SJSA1 (cell line): ENCODE results near the gene OMP. TPM values are rescaled to one million over a fixed set of nuclear protein-coding genes. Genes with fewer than 3 reads are reported as not detected.

Source experiments
- DNase-seq, 2 experiments: peaks; one replicate each; pipeline ENCODE4 v3.0.0-alpha.2; 2015 to 2020; ENCODE audit warnings: low spot score in 2 of 2, low read depth in 1 of 2
- H3K27ac ChIP-seq: fragments of 250-450 bp; sonication (Bioruptor Pico); 2 replicates; pipeline ENCODE4 v1.5.1; 2020; ENCODE audit warnings: mild to moderate bottlenecking, moderate library complexity
- H3K27me3 ChIP-seq: fragments of 250-450 bp; sonication (Bioruptor Pico); replicated peaks from 2 replicates; pipeline ENCODE4 v1.5.1; 2020; ENCODE audit warnings: mild to moderate bottlenecking, moderate library complexity
- H3K36me3 ChIP-seq: fragments of 250-450 bp; sonication (Bioruptor Pico); 2 replicates; pipeline ENCODE4 v1.5.1; 2020; ENCODE audit warnings: mild to moderate bottlenecking
- H3K4me1 ChIP-seq: fragments of 250-450 bp; sonication (Bioruptor Pico); replicated peaks from 2 replicates; pipeline ENCODE4 v1.6.1; 2021; ENCODE audit warnings: mild to moderate bottlenecking
- H3K4me3 ChIP-seq: fragments of 250-450 bp; sonication (Bioruptor Pico); 2 replicates; pipeline ENCODE4 v1.5.1; 2020; ENCODE audit warnings: mild to moderate bottlenecking
- H3K9me3 ChIP-seq: fragments of 250-450 bp; sonication (Bioruptor Pico); replicated peaks from 2 replicates; pipeline ENCODE4 v1.5.1; 2020; ENCODE audit warnings: mild to moderate bottlenecking
- total RNA-seq: library from RNA; depleted of rRNA; stranded (reverse); fragments of >200 nt; shearing (Covaris generic); gene quantifications from 2 replicates; pipeline ENCODE4 v1.2.3, GENCODE V29; 2014

Gene OMP
- total RNA-seq, 1 experiment from 2014 or later, result not detected

GRCh38 chr11:77129842-77130756 lies 27.5 kb downstream of the OMP start:
- H3K27ac ChIP-seq, result no peak overlapping the region
- H3K27me3 ChIP-seq, result no peaks in the 10 kb centered on the region
- no peak overlapping the region for H3K4me3 ChIP-seq
- DNase-seq, result no peak
- H3K4me1 ChIP-seq, result peaks cover 13% of the 10 kb centered on the region
- H3K9me3 ChIP-seq, result no peaks in the 10 kb centered on the region
- no peaks in the 10 kb centered on the region for H3K36me3 ChIP-seq

GRCh38 chr11:77130763-77131513 lies 28.3 kb downstream of the OMP start:
- no peaks in the 10 kb centered on the region for H3K9me3 ChIP-seq
- no peak overlapping the region for H3K27ac ChIP-seq
- peaks cover 18% of the 10 kb centered on the region for H3K4me1 ChIP-seq
- no peaks in the 10 kb centered on the region for H3K36me3 ChIP-seq
- no peaks in the 10 kb centered on the region for H3K27me3 ChIP-seq
- no peak for DNase-seq
- no peak overlapping the region for H3K4me3 ChIP-seq

- Histone ChIP-seq H3K27ac (no peak overlapping the region), H3K27me3 (no peaks in the 10 kb centered on the region), H3K4me3 (no peak overlapping the region), H3K9me3 (no peaks in the 10 kb centered on the region), H3K4me1 (peaks cover 18% of the 10 kb centered on the region), H3K36me3 (no peaks in the 10 kb centered on the region)
- no peak for DNase-seq
These were observed 28.9 kb downstream of the OMP start for GRCh38 chr11:77131560-77131959.

- no peak overlapping the region for H3K4me3 ChIP-seq
- H3K9me3 ChIP-seq, result no peaks in the 10 kb centered on the region
- H3K36me3 ChIP-seq, result no peaks in the 10 kb centered on the region
- no peak overlapping the region for H3K27ac ChIP-seq
- no peak for DNase-seq
- no peaks in the 10 kb centered on the region for H3K27me3 ChIP-seq
- H3K4me1 ChIP-seq, result peaks cover 5% of the 10 kb centered on the region
These were observed 32.4 kb downstream of the OMP start for GRCh38 chr11:77135069-77135468.

- DNase-seq, result peak in 1 of 2 experiments; percentile 22
- no peaks in the 10 kb centered on the region for H3K27me3 ChIP-seq
- no peaks in the 10 kb centered on the region for H3K9me3 ChIP-seq
- H3K4me3 ChIP-seq, result no peak overlapping the region
- no peak overlapping the region for H3K27ac ChIP-seq
- no peaks in the 10 kb centered on the region for H3K36me3 ChIP-seq
- peaks cover 5% of the 10 kb centered on the region for H3K4me1 ChIP-seq
These were observed 33.4 kb downstream of the OMP start for GRCh38 chr11:77136074-77136473.

- Histone ChIP-seq H3K4me1 (peaks cover 5% of the 10 kb centered on the region), H3K36me3 (no peaks in the 10 kb centered on the region), H3K9me3 (no peaks in the 10 kb centered on the region), H3K27me3 (no peaks in the 10 kb centered on the region), H3K27ac (no peak overlapping the region), H3K4me3 (no peak overlapping the region)
- DNase-seq, result no peak
These were observed 34.3 kb downstream of the OMP start for GRCh38 chr11:77136784-77137420.

GRCh38 chr11:77137421-77137820 lies 34.8 kb downstream of the OMP start:
- H3K4me1 ChIP-seq, result peaks cover 5% of the 10 kb centered on the region

GRCh38 chr11:77138106-77138649 lies 35.5 kb downstream of the OMP start:
- H3K9me3 ChIP-seq, result no peaks in the 10 kb centered on the region
- H3K27me3 ChIP-seq, result no peaks in the 10 kb centered on the region
- H3K36me3 ChIP-seq, result no peaks in the 10 kb centered on the region
- no peak overlapping the region for H3K4me3 ChIP-seq
- DNase-seq, result no peak
- H3K4me1 ChIP-seq, result peaks cover 5% of the 10 kb centered on the region
- H3K27ac ChIP-seq, result no peak overlapping the region

More at GRCh38 chr11:77137421-77137820, 34.8 kb downstream of the OMP start:
- Histone ChIP-seq H3K9me3 (no peaks in the 10 kb centered on the region), H3K27me3 (no peaks in the 10 kb centered on the region), H3K27ac (no peak overlapping the region), H3K36me3 (no peaks in the 10 kb centered on the region), H3K4me3 (no peak overlapping the region)
- no peak for DNase-seq

GRCh38 chr11:77139201-77139600 lies 36.6 kb downstream of the OMP start:
- Histone ChIP-seq H3K27me3 (no peaks in the 10 kb centered on the region), H3K9me3 (no peaks in the 10 kb centered on the region), H3K4me1 (peaks cover 5% of the 10 kb centered on the region), H3K27ac (no peak overlapping the region), H3K36me3 (no peaks in the 10 kb centered on the region), H3K4me3 (no peak overlapping the region)
- DNase-seq, result no peak

GRCh38 chr11:77140231-77140851 lies 37.7 kb downstream of the OMP start:
- H3K9me3 ChIP-seq, result no peaks in the 10 kb centered on the region
- no peak overlapping the region for H3K4me3 ChIP-seq
- no peaks in the 10 kb centered on the region for H3K36me3 ChIP-seq
- H3K27ac ChIP-seq, result no peak overlapping the region
- peaks cover 5% of the 10 kb centered on the region for H3K4me1 ChIP-seq
- H3K27me3 ChIP-seq, result no peaks in the 10 kb centered on the region
- DNase-seq, result no peak

GRCh38 chr11:77141034-77141433 lies 38.4 kb downstream of the OMP start:
- no peaks in the 10 kb centered on the region for H3K9me3 ChIP-seq
- H3K4me3 ChIP-seq, result no peak overlapping the region
- no peak for DNase-seq
- H3K36me3 ChIP-seq, result no peaks in the 10 kb centered on the region
- H3K27ac ChIP-seq, result no peak overlapping the region
- no peaks in the 10 kb centered on the region; the same call in 1 of the 2 replicates for H3K4me1 ChIP-seq
- H3K27me3 ChIP-seq, result no peaks in the 10 kb centered on the region

- Histone ChIP-seq H3K4me1 (no peaks in the 10 kb centered on the region), H3K4me3 (no peak overlapping the region), H3K36me3 (no peaks in the 10 kb centered on the region), H3K27ac (no peak overlapping the region), H3K27me3 (no peaks in the 10 kb centered on the region), H3K9me3 (no peaks in the 10 kb centered on the region)
- DNase-seq, result no peak
These were observed 38.8 kb downstream of the OMP start for GRCh38 chr11:77141475-77141874.
